Transverse colon (tissue), 4 donors: ENCODE data around the gene ERCC8. TPM values are rescaled to one million over a fixed set of nuclear protein-coding genes. Genes with fewer than 3 reads are reported as not detected.

Source experiments
- DNase-seq: peaks from one replicate; pipeline ENCODE4 v3.0.0-alpha.2; 2019
- H3K27ac ChIP-seq, 4 donors: fragments of 200-600 bp; sonication (generic); 2 replicates each; pipeline ENCODE4 v1.5.1; 2016 to 2018; ENCODE audit warnings: inconsistent platforms in 4 of 4
- H3K27me3 ChIP-seq: fragments of 200-600 bp; sonication (generic); 2 replicates; pipeline ENCODE4 v1.5.1; 2017; ENCODE audit warnings: inconsistent platforms
- H3K36me3 ChIP-seq, 4 donors: fragments of 200-600 bp; sonication (generic); 2 replicates each; pipeline ENCODE4 v1.5.1; 2017 to 2019; ENCODE audit warnings: inconsistent platforms in 4 of 4
- H3K4me1 ChIP-seq, 4 donors: fragments of 200-600 bp; sonication (generic); 2 replicates each; pipeline ENCODE4 v1.5.1; 2017 to 2020; ENCODE audit warnings: inconsistent platforms in 4 of 4
- H3K4me3 ChIP-seq, 4 donors: fragments of 200-600 bp; sonication (generic); 1 replicate in 1 of 4; 2 replicates in 3 of 4; pipeline versions ENCODE4 v1.5.1 to v1.6.1; 2017 to 2019; ENCODE audit warnings: inconsistent platforms in 4 of 4
- H3K9me3 ChIP-seq, 2 donors: fragments of 200-600 bp; sonication (generic); 2 replicates each; pipeline ENCODE4 v1.5.1; 2017 to 2019; ENCODE audit warnings: inconsistent platforms in 2 of 2
- CTCF ChIP-seq, 5 experiments: fragments of 200-600 bp in 3 of 5; fragments of 450-650 bp in 2 of 5; sonication (generic) in 3 of 5; IDR thresholded peaks; 1 replicate in 2 of 5; 2 replicates in 3 of 5; pipeline ENCODE4 v1.5.1; 2016 to 2017; ENCODE audit warnings: antibody characterized with exemption in 5 of 5, inconsistent platforms in 3 of 5, mild to moderate bottlenecking in 2 of 5, moderate library complexity in 1 of 5
- EP300 ChIP-seq: sonication (generic); formaldehyde crosslinking; IDR thresholded peaks from one replicate; pipeline ENCODE4 v1.6.1; 2017; ENCODE audit warnings: antibody characterized with exemption, low read depth
- POLR2A ChIP-seq: fragments of 450-650 bp; IDR thresholded peaks from one replicate; pipeline ENCODE4 v1.6.1; 2016; ENCODE audit warnings: antibody characterized with exemption, mild to moderate bottlenecking, moderate library complexity
- POLR2AphosphoS5 ChIP-seq, 3 donors: sonication (generic); formaldehyde crosslinking; IDR thresholded peaks; one replicate each; pipeline ENCODE4 v1.6.1; 2016; ENCODE audit warnings: antibody characterized with exemption in 3 of 3
- WGBS, 2 donors: methylation state at CpG; one replicate each; pipeline ENCODE4 v1.1.5; 2018; ENCODE audit warnings: low coverage in 1 of 2; 5-methylcytosine and 5-hydroxymethylcytosine counted together
- in situ Hi-C, 4 donors: fragments of 200-750 bp; cut with MboI; loops; one replicate each; pipeline versions ENCODE4 v1.15.0 to v1.15.1; 2017; ENCODE audit warnings: low sequenced_read_pairs in 3 of 4, low pct_ligation_motif_present in 1 of 4, low pct_unique_long_range_greater_than_20kb in 1 of 4
- intact Hi-C: fragments of 100-400 bp; cut with DNase I; formaldehyde crosslinking; loops from one replicate; pipeline ENCODE4 v1.15.1; 2023; ENCODE audit warnings: low total_unique reads
- total RNA-seq, 4 donors: library from RNA; depleted of rRNA; stranded (reverse); fragments of >200 nt; gene quantifications; one replicate each; pipeline ENCODE4 v1.1.0, GENCODE V29; 2016

The ERCC8 gene
- total RNA-seq, 4 donors from 2014 or later: 4.8 to 17.3 (median 11.3) TPM

- H3K9me3 ChIP-seq: no peaks in the 10 kb centered on the region
- peaks cover under 1% of the 10 kb centered on the region for H3K27me3 ChIP-seq
- TF ChIP-seq CTCF (IDR thresholded peaks at IDR 0.05) (no peak), POLR2AphosphoS5 (IDR thresholded peaks at IDR 0.05) (no peak), EP300 (no peak), POLR2A (no peak)
- intact Hi-C loops: no loop called here
- H3K4me3 ChIP-seq: no peak overlapping the region
- no peaks in the 10 kb centered on the region for H3K36me3 ChIP-seq
- 64 to 65% methylated on average over 3 of the region's 3 CpGs for WGBS, 2 donors
- in situ Hi-C loops: no loop called here
- H3K27ac ChIP-seq: no peak overlapping the region
- no peak for DNase-seq
- peaks cover 0 to 5% (median 0%) of the 10 kb centered on the region in 4 donors for H3K4me1 ChIP-seq
Observed at GRCh38 chr5:60836131-60836530, 108.7 kb downstream of the ERCC8 start.

GRCh38 chr5:60835554-60835953, 109.3 kb downstream of the ERCC8 start:
- Histone ChIP-seq H3K9me3 (no peaks in the 10 kb centered on the region), H3K27me3 (no peaks in the 10 kb centered on the region), H3K27ac (no peak overlapping the region), H3K4me3 (no peak overlapping the region), H3K4me1 (peaks cover 0 to 5% (median 0%) of the 10 kb centered on the region in 4 donors), H3K36me3 (no peaks in the 10 kb centered on the region)
- DNase-seq: no peak
- in situ Hi-C loops (no loop called here), intact Hi-C loops (no loop called here)
- TF ChIP-seq POLR2A: no peak
- TF ChIP-seq EP300: no peak
- no peak for TF ChIP-seq POLR2AphosphoS5 (IDR thresholded peaks at IDR 0.05)
- no peak for TF ChIP-seq CTCF (IDR thresholded peaks at IDR 0.05)
- 71 to 74% methylated on average over 5 of the region's 5 CpGs for WGBS, 2 donors

GRCh38 chr5:60833520-60833919, 111.3 kb downstream of the ERCC8 start:
- intact Hi-C loops: no loop called here
- in situ Hi-C loops: no loop called here

GRCh38 chr5:60830581-60831127, 114.2 kb downstream of the ERCC8 start:
- in situ Hi-C loops: no loop called here
- Histone ChIP-seq H3K27me3 (no peaks in the 10 kb centered on the region), H3K4me3 (no peak overlapping the region), H3K36me3 (no peaks in the 10 kb centered on the region), H3K9me3 (no peaks in the 10 kb centered on the region), H3K4me1 (no peaks in the 10 kb centered on the region), H3K27ac (no peak overlapping the region)
- TF ChIP-seq POLR2AphosphoS5 (IDR thresholded peaks at IDR 0.05): no peak
- TF ChIP-seq EP300: no peak
- TF ChIP-seq POLR2A: no peak
- no peak for TF ChIP-seq CTCF (IDR thresholded peaks at IDR 0.05)
- intact Hi-C loops: no loop called here
- DNase-seq: no peak

More at GRCh38 chr5:60833520-60833919, 111.3 kb downstream of the ERCC8 start:
- H3K36me3 ChIP-seq: no peaks in the 10 kb centered on the region
- no peak for TF ChIP-seq CTCF (IDR thresholded peaks at IDR 0.05)
- H3K27me3 ChIP-seq: no peaks in the 10 kb centered on the region
- H3K9me3 ChIP-seq: no peaks in the 10 kb centered on the region
- DNase-seq: no peak
- peaks cover 0 to 5% (median 0%) of the 10 kb centered on the region in 4 donors for H3K4me1 ChIP-seq
- H3K27ac ChIP-seq: no peak overlapping the region
- no peak overlapping the region for H3K4me3 ChIP-seq
